CD4-positive, alpha-beta T cell treated with Interleukin-4 for 4 hours (primary cell): ENCODE results near the gene ZNF444.
A peak's percentile ranks its signal among the peaks of the same experiment; 100 is the strongest.

Source experiments
- DNase-seq: peaks from one replicate; pipeline ENCODE4 v3.0.0-alpha.2; 2020

Gene ZNF444

GRCh38 chr19:56107626-56108351 lies 33.3 kb upstream of the ZNF444 start:
- DNase-seq, result no peak

DNA sequence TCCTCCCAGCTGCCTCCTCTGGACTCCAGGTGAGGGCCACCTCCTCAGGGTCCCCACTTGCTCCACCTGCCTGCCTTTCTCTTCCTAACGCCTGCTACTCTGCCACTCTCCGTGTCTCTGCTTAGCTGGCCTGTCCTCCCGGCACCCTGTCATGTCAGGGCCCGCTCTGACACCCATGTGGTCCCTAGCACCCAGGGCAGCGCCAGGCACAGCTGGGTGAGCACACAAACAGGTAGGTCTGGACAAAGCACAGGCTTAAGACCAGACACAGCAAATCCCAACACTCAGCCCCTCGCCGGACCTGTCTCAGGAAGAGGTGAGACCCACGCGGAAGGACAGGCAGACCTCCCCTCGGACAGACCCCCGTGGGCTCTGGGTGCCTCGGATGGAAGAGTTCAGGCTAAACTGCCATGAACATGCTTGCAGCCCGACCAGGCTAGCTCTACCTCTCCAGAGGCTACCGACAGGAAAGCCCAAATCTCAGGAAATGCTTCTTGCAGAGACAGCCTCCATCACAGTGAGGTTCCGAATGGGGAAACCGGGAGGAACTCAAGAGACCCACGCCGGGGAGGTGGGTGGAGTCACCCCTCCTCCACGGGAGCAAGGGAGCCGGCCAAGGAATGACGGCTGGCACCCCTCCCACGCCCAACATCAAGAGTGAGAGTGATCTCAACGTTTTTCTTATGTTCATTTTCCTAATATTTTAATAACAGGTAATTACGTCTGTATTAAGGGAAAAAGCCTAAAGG lies 32.5 kb upstream of the ZNF444 start:
- no peak for DNase-seq

GRCh38 chr19:56109226-56109625 lies 31.9 kb upstream of the ZNF444 start:
- no peak for DNase-seq

GRCh38 chr19:56110515-56111448 lies 30.3 kb upstream of the ZNF444 start:
- DNase-seq, result no peak

DNA sequence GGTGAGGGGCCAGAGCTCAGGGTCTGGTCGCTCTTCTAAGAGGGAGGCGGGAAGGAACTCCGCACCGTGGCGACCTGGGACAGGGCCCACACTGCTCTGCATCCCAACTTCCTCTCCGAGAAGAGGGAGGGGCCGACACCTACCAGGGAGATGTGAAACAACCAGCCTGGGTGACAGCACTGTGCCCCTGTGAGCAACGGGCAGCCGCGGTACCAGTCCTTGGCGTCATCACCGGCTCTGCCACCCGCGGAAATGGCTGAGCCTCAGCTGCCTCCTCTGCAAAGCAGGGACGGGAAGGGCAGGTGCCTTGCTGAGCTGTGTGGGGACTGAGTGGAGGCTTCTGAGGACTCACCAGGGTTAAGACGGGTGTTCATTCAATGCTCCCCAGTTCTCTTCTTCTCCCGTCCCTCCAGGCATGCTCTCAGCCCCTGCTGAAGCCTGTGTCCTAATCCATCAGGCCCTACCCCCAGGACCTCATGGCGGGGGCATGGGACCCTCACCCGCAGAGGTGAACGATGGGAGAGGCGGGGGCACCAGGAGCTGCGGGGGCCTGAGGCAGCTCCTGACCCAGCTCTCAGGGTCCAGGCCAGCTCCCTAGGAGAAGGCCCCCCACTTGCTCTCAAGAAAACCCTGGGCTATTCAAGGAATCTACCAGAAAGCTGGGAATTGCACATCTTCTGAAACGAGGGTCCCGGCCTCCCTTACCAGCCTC lies 29.3 kb upstream of the ZNF444 start:
- DNase-seq, result peak; percentile 35

DNA sequence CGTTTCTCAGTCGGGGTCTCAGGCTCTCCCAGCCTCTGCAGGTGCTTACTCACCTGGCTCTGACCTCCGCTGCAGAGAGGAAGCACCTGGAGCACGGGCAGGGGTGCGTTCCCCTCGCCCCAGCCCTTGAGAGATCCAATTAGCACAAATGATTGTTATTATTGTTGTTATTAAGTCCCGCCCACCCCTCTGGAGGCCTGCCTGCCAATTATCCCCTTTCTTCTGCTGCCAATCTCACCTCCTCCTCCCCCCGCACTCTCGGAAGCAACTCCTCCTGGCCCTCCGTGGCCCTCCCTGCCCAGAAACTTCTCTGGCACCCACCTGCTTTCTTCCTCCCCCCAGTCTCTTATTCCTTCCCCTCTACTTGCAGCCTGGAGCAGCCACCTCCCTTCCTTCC lies 28.8 kb upstream of the ZNF444 start:
- no peak for DNase-seq

GRCh38 chr19:56113074-56113632 lies 27.9 kb upstream of the ZNF444 start:
- DNase-seq, result no peak

- no peak for DNase-seq
Measured at GRCh38 chr19:56114051-56114777, 26.9 kb upstream of the ZNF444 start.

- no peak for DNase-seq
Measured at GRCh38 chr19:56114778-56115110, 26.3 kb upstream of the ZNF444 start.

GRCh38 chr19:56115490-56115889 lies 25.6 kb upstream of the ZNF444 start:
- DNase-seq, result no peak

- DNase-seq, result no peak
Measured at GRCh38 chr19:56116606-56117005, 24.5 kb upstream of the ZNF444 start.

DNA sequence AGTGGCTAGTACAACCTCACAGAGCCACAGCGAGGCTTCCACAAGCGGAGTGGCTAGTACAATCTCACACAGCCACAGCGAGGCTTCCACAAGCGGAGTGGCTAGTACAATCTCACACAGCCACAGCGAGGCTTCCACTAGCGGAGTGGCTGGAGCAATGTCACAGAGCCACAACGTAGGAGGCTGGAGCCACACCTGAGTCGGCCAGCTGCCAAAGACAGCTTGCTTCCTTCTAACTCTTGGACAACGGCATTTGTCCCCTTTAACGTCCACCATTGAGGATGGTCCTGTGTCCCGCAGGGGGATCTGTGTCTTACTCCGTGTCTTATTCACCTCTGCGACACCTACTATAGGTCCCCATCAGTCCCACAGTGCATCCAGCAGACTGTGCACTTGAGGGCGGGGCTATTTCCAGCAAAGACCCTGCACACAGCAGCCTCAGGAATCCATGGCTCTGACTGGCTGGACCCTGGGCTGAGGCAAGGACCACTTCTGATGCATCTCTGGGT lies 23.7 kb upstream of the ZNF444 start:
- DNase-seq, result no peak

DNA sequence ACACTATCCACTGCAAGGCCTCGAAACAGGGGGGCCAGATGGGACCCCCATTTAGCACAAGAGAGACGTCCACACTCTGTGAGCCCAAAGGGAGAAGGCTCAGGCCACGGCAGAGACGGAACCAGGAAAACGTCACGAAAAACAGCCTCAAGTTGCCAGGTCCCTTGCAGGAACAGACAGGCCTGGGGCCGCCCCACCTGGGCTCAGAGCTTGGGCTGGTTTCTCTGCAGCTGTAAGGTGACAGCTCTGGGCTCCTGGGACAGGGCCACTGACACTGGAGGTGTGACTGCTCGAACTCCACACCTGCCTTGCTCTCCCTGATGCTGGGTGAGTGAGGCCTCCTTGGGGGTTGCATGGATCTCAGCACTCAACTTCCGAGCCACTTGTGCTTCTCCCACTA lies 23.2 kb upstream of the ZNF444 start:
- DNase-seq, result no peak

DNA sequence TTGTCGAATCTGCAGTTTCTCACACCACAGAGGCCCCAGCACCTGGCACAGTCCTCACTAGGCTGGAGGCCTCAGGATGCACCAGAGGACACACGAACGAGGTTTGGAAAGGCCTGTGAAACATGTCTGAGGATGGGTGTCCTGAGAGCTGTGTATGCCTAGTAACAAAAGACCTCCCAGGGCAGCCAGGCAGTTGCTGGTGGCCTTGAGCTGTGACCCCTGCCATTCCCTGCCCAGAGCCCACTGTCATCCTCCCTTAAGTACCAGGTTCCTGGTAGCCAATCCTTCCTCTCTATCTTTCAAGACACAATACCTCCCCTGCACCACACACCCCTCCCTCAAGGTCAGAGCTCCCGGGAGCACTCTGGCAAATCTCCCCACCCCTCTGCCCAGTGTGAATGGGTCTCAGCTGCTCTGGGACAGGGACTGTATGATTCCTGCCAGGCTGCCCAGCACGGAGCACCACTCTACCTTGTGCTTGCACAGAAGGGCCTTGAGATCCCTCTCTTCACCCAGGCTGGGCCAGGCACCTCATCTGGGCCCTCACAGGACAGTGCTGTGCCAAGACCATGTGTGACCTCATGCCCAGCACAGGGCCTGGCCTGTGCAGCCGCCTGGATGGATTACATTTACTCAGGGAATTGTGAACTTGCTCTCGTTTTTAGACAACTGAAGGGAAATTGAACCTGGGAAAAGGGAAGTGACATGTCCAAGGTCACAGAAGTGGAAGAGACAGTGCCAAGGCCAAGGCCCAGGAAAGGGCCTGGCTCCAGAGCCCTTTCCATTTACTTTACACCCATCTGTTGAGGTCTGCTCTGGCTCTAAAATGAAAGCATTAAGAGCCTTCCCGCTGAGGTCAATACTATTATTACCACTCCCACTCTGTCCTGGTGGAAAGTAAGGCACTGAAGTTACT lies 22.2 kb upstream of the ZNF444 start:
- DNase-seq, result no peak

- no peak for DNase-seq
Measured at GRCh38 chr19:56119582-56119978, 21.5 kb upstream of the ZNF444 start.

DNA sequence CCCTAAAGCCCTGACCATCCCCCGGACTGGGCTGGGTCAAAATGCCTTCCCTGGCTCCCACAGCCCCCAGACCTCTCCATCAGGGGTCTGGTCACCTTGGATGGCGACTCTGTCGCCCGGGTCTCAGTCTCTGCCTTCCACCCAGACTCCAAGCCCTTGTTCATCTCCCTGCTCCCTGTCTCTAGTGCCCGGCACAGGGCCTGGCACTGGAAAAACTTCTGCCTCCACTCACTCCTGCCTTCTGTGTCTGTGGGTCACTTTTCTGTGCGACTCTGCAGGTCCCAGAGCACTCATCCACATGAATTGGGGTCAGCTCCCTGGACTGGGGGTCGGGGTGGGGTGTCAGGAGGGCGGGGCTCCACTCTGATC lies 21.1 kb upstream of the ZNF444 start:
- no peak for DNase-seq

GRCh38 chr19:56120371-56121179 lies 20.5 kb upstream of the ZNF444 start:
- peak; percentile 76 for DNase-seq

- DNase-seq, result peak; percentile 98
Measured at GRCh38 chr19:56121180-56122167, 19.6 kb upstream of the ZNF444 start, which contains the start of gene ZNF787. ZNF787 (minus strand) TSS chr19:56121295; CDS start chr19:56103217, 18,078 bp downstream.
